ENCODE measurements around the gene NCOA1. TPM values are rescaled to one million over a fixed set of nuclear protein-coding genes. Genes with fewer than 3 reads are reported as not detected.

Gene NCOA1
- total and polyA plus RNA-seq, 10 of the 15 experiments (the other 5 are each of a cell fraction or from before 2014, with no cell fraction given) = 1.8 to 35.6 (median 6.1) TPM

DNA sequence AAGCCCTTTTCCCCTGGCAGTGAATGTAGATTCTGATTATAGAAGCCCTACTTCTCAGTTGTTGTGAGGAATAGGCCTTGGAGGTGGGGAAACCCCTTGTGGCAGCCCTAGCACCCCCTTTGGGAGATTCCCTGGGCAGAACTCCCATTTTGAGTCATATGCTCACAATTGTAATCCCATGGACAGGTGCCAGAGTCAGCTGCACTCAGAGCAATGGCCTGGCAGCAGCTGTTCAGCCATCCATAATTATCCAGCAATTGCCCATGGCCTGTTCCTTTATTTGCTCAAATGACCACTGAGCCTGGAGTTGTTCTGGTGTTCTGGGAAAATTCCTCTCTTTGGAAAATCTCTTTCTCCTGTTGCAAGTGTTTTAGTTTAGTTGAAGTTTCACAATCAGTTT is 230.4 kb downstream of the NCOA1 start (continued):
- TF ChIP-seq MEF2B (IDR thresholded peaks at IDR 0.05; ENCODE audit: partially characterized antibody, poor library complexity, severe bottlenecking) = peak; percentile 16
- TF ChIP-seq, protein P1, sequence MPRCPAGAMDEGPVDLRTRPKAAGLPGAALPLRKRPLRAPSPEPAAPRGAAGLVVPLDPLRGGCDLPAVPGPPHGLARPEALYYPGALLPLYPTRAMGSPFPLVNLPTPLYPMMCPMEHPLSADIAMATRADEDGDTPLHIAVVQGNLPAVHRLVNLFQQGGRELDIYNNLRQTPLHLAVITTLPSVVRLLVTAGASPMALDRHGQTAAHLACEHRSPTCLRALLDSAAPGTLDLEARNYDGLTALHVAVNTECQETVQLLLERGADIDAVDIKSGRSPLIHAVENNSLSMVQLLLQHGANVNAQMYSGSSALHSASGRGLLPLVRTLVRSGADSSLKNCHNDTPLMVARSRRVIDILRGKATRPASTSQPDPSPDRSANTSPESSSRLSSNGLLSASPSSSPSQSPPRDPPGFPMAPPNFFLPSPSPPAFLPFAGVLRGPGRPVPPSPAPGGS (IDR thresholded peaks at IDR 0.05; ENCODE audit: borderline replicate concordance, insufficient read depth, low read depth, low read length, poor library complexity, severe bottlenecking) = peak; percentile 63
- peak; percentile 77 for TF ChIP-seq RUNX3 (IDR thresholded peaks at IDR 0.05; ENCODE audit: low read length)
- TF ChIP-seq, protein P2, sequence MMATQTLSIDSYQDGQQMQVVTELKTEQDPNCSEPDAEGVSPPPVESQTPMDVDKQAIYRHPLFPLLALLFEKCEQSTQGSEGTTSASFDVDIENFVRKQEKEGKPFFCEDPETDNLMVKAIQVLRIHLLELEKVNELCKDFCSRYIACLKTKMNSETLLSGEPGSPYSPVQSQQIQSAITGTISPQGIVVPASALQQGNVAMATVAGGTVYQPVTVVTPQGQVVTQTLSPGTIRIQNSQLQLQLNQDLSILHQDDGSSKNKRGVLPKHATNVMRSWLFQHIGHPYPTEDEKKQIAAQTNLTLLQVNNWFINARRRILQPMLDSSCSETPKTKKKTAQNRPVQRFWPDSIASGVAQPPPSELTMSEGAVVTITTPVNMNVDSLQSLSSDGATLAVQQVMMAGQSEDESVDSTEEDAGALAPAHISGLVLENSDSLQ (IDR thresholded peaks at IDR 0.05) = no peak
- TF ChIP-seq GABPA (IDR thresholded peaks at IDR 0.05; ENCODE audit: low read depth) = no peak
- TF ChIP-seq RBBP5 (conservative IDR thresholded peaks at IDR 0.05) = no peak
- TF ChIP-seq SUPT20H (IDR thresholded peaks at IDR 0.05; ENCODE audit: borderline replicate concordance, control insufficient read depth, low read depth, low read length) = no peak
- TF ChIP-seq, protein P3, sequence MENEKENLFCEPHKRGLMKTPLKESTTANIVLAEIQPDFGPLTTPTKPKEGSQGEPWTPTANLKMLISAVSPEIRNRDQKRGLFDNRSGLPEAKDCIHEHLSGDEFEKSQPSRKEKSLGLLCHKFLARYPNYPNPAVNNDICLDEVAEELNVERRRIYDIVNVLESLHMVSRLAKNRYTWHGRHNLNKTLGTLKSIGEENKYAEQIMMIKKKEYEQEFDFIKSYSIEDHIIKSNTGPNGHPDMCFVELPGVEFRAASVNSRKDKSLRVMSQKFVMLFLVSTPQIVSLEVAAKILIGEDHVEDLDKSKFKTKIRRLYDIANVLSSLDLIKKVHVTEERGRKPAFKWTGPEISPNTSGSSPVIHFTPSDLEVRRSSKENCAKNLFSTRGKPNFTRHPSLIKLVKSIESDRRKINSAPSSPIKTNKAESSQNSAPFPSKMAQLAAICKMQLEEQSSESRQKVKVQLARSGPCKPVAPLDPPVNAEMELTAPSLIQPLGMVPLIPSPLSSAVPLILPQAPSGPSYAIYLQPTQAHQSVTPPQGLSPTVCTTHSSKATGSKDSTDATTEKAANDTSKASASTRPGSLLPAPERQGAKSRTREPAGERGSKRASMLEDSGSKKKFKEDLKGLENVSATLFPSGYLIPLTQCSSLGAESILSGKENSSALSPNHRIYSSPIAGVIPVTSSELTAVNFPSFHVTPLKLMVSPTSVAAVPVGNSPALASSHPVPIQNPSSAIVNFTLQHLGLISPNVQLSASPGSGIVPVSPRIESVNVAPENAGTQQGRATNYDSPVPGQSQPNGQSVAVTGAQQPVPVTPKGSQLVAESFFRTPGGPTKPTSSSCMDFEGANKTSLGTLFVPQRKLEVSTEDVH (IDR thresholded peaks at IDR 0.05; ENCODE audit: low read depth, partially characterized antibody) = no peak
- TF ChIP-seq BHLHE40 (IDR thresholded peaks at IDR 0.05; ENCODE audit: borderline replicate concordance in 1 of 2, low read depth in 2 of 2, low read length in 1 of 2) = peak; percentile 18 to 31; a peak in 1 of 4 replicates
- 0 out of 2 replicates have a peak, but pooled peaks have one; percentile 34 for TF ChIP-seq PAX5 (IDR thresholded peaks at IDR 0.05; ENCODE audit: borderline replicate concordance, low read depth, low read length)
- TF ChIP-seq, protein P4, sequence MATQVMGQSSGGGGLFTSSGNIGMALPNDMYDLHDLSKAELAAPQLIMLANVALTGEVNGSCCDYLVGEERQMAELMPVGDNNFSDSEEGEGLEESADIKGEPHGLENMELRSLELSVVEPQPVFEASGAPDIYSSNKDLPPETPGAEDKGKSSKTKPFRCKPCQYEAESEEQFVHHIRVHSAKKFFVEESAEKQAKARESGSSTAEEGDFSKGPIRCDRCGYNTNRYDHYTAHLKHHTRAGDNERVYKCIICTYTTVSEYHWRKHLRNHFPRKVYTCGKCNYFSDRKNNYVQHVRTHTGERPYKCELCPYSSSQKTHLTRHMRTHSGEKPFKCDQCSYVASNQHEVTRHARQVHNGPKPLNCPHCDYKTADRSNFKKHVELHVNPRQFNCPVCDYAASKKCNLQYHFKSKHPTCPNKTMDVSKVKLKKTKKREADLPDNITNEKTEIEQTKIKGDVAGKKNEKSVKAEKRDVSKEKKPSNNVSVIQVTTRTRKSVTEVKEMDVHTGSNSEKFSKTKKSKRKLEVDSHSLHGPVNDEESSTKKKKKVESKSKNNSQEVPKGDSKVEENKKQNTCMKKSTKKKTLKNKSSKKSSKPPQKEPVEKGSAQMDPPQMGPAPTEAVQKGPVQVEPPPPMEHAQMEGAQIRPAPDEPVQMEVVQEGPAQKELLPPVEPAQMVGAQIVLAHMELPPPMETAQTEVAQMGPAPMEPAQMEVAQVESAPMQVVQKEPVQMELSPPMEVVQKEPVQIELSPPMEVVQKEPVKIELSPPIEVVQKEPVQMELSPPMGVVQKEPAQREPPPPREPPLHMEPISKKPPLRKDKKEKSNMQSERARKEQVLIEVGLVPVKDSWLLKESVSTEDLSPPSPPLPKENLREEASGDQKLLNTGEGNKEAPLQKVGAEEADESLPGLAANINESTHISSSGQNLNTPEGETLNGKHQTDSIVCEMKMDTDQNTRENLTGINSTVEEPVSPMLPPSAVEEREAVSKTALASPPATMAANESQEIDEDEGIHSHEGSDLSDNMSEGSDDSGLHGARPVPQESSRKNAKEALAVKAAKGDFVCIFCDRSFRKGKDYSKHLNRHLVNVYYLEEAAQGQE (IDR thresholded peaks at IDR 0.05; ENCODE audit: low read depth, low read length) = no peak
- no peak for TF ChIP-seq SIN3A (IDR thresholded peaks at IDR 0.05; ENCODE audit: low read depth, low read length)
- no peak for TF ChIP-seq CBFB (IDR thresholded peaks at IDR 0.05; ENCODE audit: low read depth)
- TF ChIP-seq, protein P5, sequence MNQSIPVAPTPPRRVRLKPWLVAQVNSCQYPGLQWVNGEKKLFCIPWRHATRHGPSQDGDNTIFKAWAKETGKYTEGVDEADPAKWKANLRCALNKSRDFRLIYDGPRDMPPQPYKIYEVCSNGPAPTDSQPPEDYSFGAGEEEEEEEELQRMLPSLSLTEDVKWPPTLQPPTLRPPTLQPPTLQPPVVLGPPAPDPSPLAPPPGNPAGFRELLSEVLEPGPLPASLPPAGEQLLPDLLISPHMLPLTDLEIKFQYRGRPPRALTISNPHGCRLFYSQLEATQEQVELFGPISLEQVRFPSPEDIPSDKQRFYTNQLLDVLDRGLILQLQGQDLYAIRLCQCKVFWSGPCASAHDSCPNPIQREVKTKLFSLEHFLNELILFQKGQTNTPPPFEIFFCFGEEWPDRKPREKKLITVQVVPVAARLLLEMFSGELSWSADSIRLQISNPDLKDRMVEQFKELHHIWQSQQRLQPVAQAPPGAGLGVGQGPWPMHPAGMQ (IDR thresholded peaks at IDR 0.05; ENCODE audit: borderline replicate concordance) = no peak
- peak; percentile 62 for TF ChIP-seq DPF2 (IDR thresholded peaks at IDR 0.05)
- TF ChIP-seq, protein P6, sequence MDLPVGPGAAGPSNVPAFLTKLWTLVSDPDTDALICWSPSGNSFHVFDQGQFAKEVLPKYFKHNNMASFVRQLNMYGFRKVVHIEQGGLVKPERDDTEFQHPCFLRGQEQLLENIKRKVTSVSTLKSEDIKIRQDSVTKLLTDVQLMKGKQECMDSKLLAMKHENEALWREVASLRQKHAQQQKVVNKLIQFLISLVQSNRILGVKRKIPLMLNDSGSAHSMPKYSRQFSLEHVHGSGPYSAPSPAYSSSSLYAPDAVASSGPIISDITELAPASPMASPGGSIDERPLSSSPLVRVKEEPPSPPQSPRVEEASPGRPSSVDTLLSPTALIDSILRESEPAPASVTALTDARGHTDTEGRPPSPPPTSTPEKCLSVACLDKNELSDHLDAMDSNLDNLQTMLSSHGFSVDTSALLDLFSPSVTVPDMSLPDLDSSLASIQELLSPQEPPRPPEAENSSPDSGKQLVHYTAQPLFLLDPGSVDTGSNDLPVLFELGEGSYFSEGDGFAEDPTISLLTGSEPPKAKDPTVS (IDR thresholded peaks at IDR 0.05; ENCODE audit: low read depth, low read length) = no peak
- TF ChIP-seq IKZF1 (conservative IDR thresholded peaks at IDR 0.05) = peak; percentile 86
- no peak for TF ChIP-seq NFXL1 (IDR thresholded peaks at IDR 0.05; ENCODE audit: borderline replicate concordance)

Data from GM12878 (cell line).